Measurements from ENCODE around the gene SCN4B. TPM values are rescaled to one million over a fixed set of nuclear protein-coding genes. Genes with fewer than 3 reads are reported as not detected.

The SCN4B gene
- polyA plus RNA-seq, 1 experiment: 0.11 TPM

- H3K27me3 ChIP-seq (ENCODE audit: control insufficient read depth, insufficient read depth, low read length): peaks cover 68% of the 10 kb centered on the region
- no peak for DNase-seq (ENCODE audit: low read depth, low spot score)
- no peak overlapping the region for H3K4me3 ChIP-seq (ENCODE audit: low read depth, low read length)
- no peak for TF ChIP-seq CTCF (IDR thresholded peaks at IDR 0.05; ENCODE audit: low read depth, low read length)
- ChIA-PET CTCF (interaction anchor here (0.6 to 5.6 kb wide), 4 partner anchors 24 to 1577 kb away, joined by 3 to 71 read pairs (median 3); no protein-coding TSS in a partner anchor), POLR2A (no interaction called here)
- no peaks in the 10 kb centered on the region; the same call in 1 of the 2 replicates for H3K9me3 ChIP-seq (ENCODE audit: control insufficient read depth, insufficient read depth, low read length)
- H3K27ac ChIP-seq (ENCODE audit: low read depth, low read length): no peak overlapping the region
Measured at GRCh38 chr11:118147502-118147901, 5.1 kb downstream of the SCN4B start.

GRCh38 chr11:118146554-118146953 lies 6.1 kb downstream of the SCN4B start:
- peaks cover 60% of the 10 kb centered on the region for H3K27me3 ChIP-seq (ENCODE audit: control insufficient read depth, insufficient read depth, low read length)
- ChIA-PET CTCF (interaction anchor here (1.0 to 5.6 kb wide), 2 partner anchors 21 to 25 kb away, joined by 3 to 71 read pairs; no protein-coding TSS in a partner anchor), POLR2A (no interaction called here)
- no peak overlapping the region for H3K4me3 ChIP-seq (ENCODE audit: low read depth, low read length)
- no peaks in the 10 kb centered on the region; the same call in 1 of the 2 replicates for H3K9me3 ChIP-seq (ENCODE audit: control insufficient read depth, insufficient read depth, low read length)
- DNase-seq (ENCODE audit: low read depth, low spot score): no peak
- no peak for TF ChIP-seq CTCF (IDR thresholded peaks at IDR 0.05; ENCODE audit: low read depth, low read length)
- no peak overlapping the region for H3K27ac ChIP-seq (ENCODE audit: low read depth, low read length)

GRCh38 chr11:118145285-118146227 lies 7.1 kb downstream of the SCN4B start:
- POLR2A ChIA-PET: no interaction called here
- Histone ChIP-seq H3K27ac (ENCODE audit: low read depth, low read length) (no peak overlapping the region), H3K4me3 (ENCODE audit: low read depth, low read length) (peak overlapping the region; percentile 50), H3K27me3 (ENCODE audit: control insufficient read depth, insufficient read depth, low read length) (peaks cover 50% of the 10 kb centered on the region), H3K9me3 (ENCODE audit: control insufficient read depth, insufficient read depth, low read length) (no peaks in the 10 kb centered on the region; the same call in 1 of the 2 replicates)
- TF ChIP-seq CTCF (IDR thresholded peaks at IDR 0.05; ENCODE audit: low read depth, low read length): peak; percentile 87
- DNase-seq (ENCODE audit: low read depth, low spot score): no peak
- CTCF ChIA-PET: interaction anchor here (0.7 to 5.6 kb wide), 5 partner anchors 15 to 206 kb away, joined by 3 to 71 read pairs (median 4); no protein-coding TSS in a partner anchor

- no peaks in the 10 kb centered on the region; the same call in 1 of the 2 replicates for H3K9me3 ChIP-seq (ENCODE audit: control insufficient read depth, insufficient read depth, low read length)
- DNase-seq (ENCODE audit: low read depth, low spot score): no peak
- no peak overlapping the region for H3K27ac ChIP-seq (ENCODE audit: low read depth, low read length)
- H3K4me3 ChIP-seq (ENCODE audit: low read depth, low read length): no peak overlapping the region
- no peak for TF ChIP-seq CTCF (IDR thresholded peaks at IDR 0.05; ENCODE audit: low read depth, low read length)
- H3K27me3 ChIP-seq (ENCODE audit: control insufficient read depth, insufficient read depth, low read length): peaks cover 43% of the 10 kb centered on the region
- CTCF ChIA-PET: interaction anchor here (0.5 to 5.6 kb wide), 7 partner anchors 21 to 207 kb away, joined by 3 to 71 read pairs (median 5); no protein-coding TSS in a partner anchor
- POLR2A ChIA-PET: no interaction called here
Measured at GRCh38 chr11:118144301-118145268, 8.0 kb downstream of the SCN4B start.

Measured in AG04450 (cell line).